Esophagus squamous epithelium (tissue), 5 donors: ENCODE results near the gene CDK11B. TPM values are rescaled to one million over a fixed set of nuclear protein-coding genes. Genes with fewer than 3 reads are reported as not detected.

Source experiments
- DNase-seq: peaks from one replicate; lab custom pipeline; 2025; lab: John Stamatoyannopoulos, UW
- H3K27ac ChIP-seq, 4 donors: fragments of 200-600 bp; sonication (generic); one replicate each; pipeline ENCODE4 v1.5.1; 2016 to 2019; ENCODE audit warnings: mild to moderate bottlenecking in 1 of 4
- H3K27me3 ChIP-seq, 4 donors: fragments of 200-600 bp; sonication (generic); 1 replicate in 3 of 4; 2 replicates in 1 of 4; pipeline versions ENCODE4 v1.5.1 to v1.6.0; 2017 to 2021; ENCODE audit warnings: antibody characterized with exemption in 1 of 4
- H3K36me3 ChIP-seq, 3 donors: fragments of 200-600 bp; sonication (generic); one replicate each; pipeline ENCODE4 v1.5.1; 2016 to 2019
- H3K4me1 ChIP-seq, 3 donors: fragments of 200-600 bp; sonication (generic); one replicate each; pipeline ENCODE4 v1.5.1; 2017 to 2019
- H3K4me3 ChIP-seq, 4 donors: fragments of 200-600 bp; sonication (generic); 1 replicate in 3 of 4; 2 replicates in 1 of 4; pipeline ENCODE4 v1.5.1; 2016 to 2019; ENCODE audit warnings: mild to moderate bottlenecking in 2 of 4, moderate library complexity in 1 of 4
- H3K9me3 ChIP-seq, 3 donors: fragments of 200-600 bp; sonication (generic); one replicate each; pipeline ENCODE4 v1.5.1; 2016 to 2019
- POLR2A ChIP-seq, 4 donors: fragments of 450-650 bp; IDR thresholded peaks; one replicate each; pipeline ENCODE4 v1.6.1; 2017; ENCODE audit warnings: antibody characterized with exemption in 4 of 4, mild to moderate bottlenecking in 4 of 4, moderate library complexity in 3 of 4
- WGBS, 2 donors: methylation state at CpG; one replicate each; pipeline ENCODE4 v1.1.5; 2018; 5-methylcytosine and 5-hydroxymethylcytosine counted together
- intact Hi-C: fragments of 100-400 bp; cut with DNase I; formaldehyde crosslinking; loops from one replicate; pipeline ENCODE4 v1.15.0; 2022
- total RNA-seq, 4 donors: library from RNA; depleted of rRNA; stranded (reverse); fragments of >200 nt; gene quantifications; one replicate each; pipeline ENCODE4 v1.1.0, GENCODE V29; 2016
- donor health status: DM: yes; HTN: yes; CAD: no.

The CDK11B gene
- total RNA-seq, 4 donors from 2014 or later, result 10.1 to 17.2 (median 13.7) TPM

- Histone ChIP-seq H3K27ac (no peak overlapping the region), H3K4me3 (no peak overlapping the region), H3K27me3 (peaks cover 0 to 54% (median 0%) of the 10 kb centered on the region in 4 donors), H3K9me3 (no peaks in the 10 kb centered on the region), H3K36me3 (no peaks in the 10 kb centered on the region), H3K4me1 (no peaks in the 10 kb centered on the region)
- intact Hi-C loops, result no loop called here
- TF ChIP-seq POLR2A (IDR thresholded peaks at IDR 0.05), result no peak
- no peak for DNase-seq
- 77 to 98% methylated on average over 9 to 10 of the region's 13 CpGs for WGBS, 2 donors
Observed at GRCh38 chr1:1591452-1591851, 67.4 kb downstream of the CDK11B start.

Other genes with a start within 250 kb of the CDK11B start
- 10 to 100 TPM in 2 of 4 donors, 1 to 10 TPM in 2; 4.7 to 28.3 (median 14.4) TPM for gene ANKRD65, start 237.7 kb downstream of the CDK11B start, total RNA-seq
- 10 to 100 TPM; 20.0 to 55.0 (median 34.6) TPM for gene VWA1, start 223.3 kb downstream of the CDK11B start, total RNA-seq
- gene ATAD3C, start 209.3 kb downstream of the CDK11B start, total RNA-seq, result under 1 TPM; under 0.01 to 1.00 (median 0.28) TPM
- 10 to 100 TPM in 3 of 4 donors, 1 to 10 TPM in 1; 9.9 to 40.1 (median 24.1) TPM for gene ATAD3B, start 187.2 kb downstream of the CDK11B start, total RNA-seq
- 10 to 100 TPM; 27.0 to 53.8 (median 32.6) TPM for gene ATAD3A, start 146.8 kb downstream of the CDK11B start, total RNA-seq
- 1 to 10 TPM in 1 of 4 donors, not detected in 3; 2.7 TPM for gene TMEM240, start 118.4 kb downstream of the CDK11B start, total RNA-seq
- gene SSU72, start 84.1 kb downstream of the CDK11B start, total RNA-seq, result 100 to 1,000 TPM in 3 of 4 donors, 10 to 100 TPM in 1; 98.4 to 125 (median 124) TPM
- 10 to 100 TPM in 1 of 4 donors, 1 to 10 TPM in 3; 5.8 to 15.6 (median 7.9) TPM for gene FNDC10, start 58.9 kb downstream of the CDK11B start, total RNA-seq
- 10 to 100 TPM; 80.0 to 99.8 (median 96.6) TPM for gene MIB2, start 43.5 kb downstream of the CDK11B start, total RNA-seq
- 1 to 10 TPM in 3 of 4 donors, under 1 TPM in 1; 0.49 to 7.6 (median 2.7) TPM for gene MMP23B, start 26.8 kb downstream of the CDK11B start, total RNA-seq
- 10 to 100 TPM; 13.2 to 34.3 (median 25.7) TPM for gene SLC35E2B, start 33.8 kb upstream of the CDK11B start, total RNA-seq
- gene CDK11A, start 65.4 kb upstream of the CDK11B start, total RNA-seq, result 10 to 100 TPM; 12.7 to 32.2 (median 22.4) TPM
- gene NADK, start 119.5 kb upstream of the CDK11B start, total RNA-seq, result 10 to 100 TPM; 36.1 to 57.6 (median 39.5) TPM
- gene GNB1, start 232.1 kb upstream of the CDK11B start, total RNA-seq, result 100 to 1,000 TPM in 1 of 4 donors, 10 to 100 TPM in 3; 54.3 to 102 (median 74.7) TPM